GM12891 (cell line): ENCODE measurements around the gene MDFI.

Source experiments
- POLR2AphosphoS5 ChIP-seq: IDR thresholded peaks from 2 replicates; pipeline ENCODE4 v1.6.1; 2011; ENCODE audit warnings: low read depth, low read length, control low read depth
- TAF1 ChIP-seq: IDR thresholded peaks from 2 replicates; pipeline ENCODE4 v1.6.1; 2011; ENCODE audit warnings: low read depth, low read length, control low read depth

- TF ChIP-seq TAF1 (no peak), POLR2AphosphoS5 (no peak)
These were observed 43.1 kb upstream of the MDFI start for GRCh38 chr6:41595166-41595565.
